ENCODE measurements around the gene FRG1.
"Not testable (repeated sequence)": the region's sequence is repeated elsewhere in the genome, so short reads cannot be mapped to it uniquely, and the experiment has no call there.

The FRG1 gene

GRCh38 chr4:189985651-189986243, 45.1 kb downstream of the FRG1 start:
- not testable (repeated sequence) for DNase-seq

DNA sequence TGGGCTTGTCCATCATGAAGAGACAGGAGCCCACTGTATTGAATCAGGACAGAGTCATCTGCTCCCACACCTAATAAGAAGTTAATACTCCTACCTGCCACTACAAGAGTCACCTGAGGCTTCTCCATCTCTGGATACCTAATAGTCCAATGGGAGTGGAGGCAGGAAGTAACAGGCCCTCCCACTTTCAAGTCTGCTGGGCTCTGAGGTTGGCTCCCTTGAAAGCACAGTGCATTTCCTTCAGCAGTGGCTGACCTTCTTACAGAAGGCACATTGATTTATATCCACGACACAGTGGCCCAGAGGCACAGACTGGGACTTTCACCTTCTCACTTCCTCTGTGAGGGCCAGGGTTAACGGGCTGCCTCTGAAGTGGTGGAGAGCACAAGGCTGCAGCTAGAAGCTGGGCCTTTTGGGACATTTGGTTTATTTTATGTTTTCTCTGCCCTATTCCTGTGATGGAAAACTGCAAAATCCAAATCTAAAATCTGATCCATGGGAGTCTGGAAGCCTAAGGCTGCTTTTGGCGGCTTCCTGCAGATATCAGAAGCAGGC, 48.3 kb downstream of the FRG1 start:
- DNase-seq: no peak

GRCh38 chr4:189989941-189990340, 49.3 kb downstream of the FRG1 start:
- not testable (repeated sequence) for DNase-seq

Measured in central memory CD4-positive, alpha-beta T cell (primary cell).